ENCODE results near the gene NDUFAF2. TPM values are rescaled to one million over a fixed set of nuclear protein-coding genes. Genes with fewer than 3 reads are reported as not detected.

NDUFAF2 gene
- total RNA-seq, 3 donors from 2014 or later (not counting 1 experiment from before 2014, with no cell fraction given) = 5.6 to 7.6 (median 7.0) TPM

DNA sequence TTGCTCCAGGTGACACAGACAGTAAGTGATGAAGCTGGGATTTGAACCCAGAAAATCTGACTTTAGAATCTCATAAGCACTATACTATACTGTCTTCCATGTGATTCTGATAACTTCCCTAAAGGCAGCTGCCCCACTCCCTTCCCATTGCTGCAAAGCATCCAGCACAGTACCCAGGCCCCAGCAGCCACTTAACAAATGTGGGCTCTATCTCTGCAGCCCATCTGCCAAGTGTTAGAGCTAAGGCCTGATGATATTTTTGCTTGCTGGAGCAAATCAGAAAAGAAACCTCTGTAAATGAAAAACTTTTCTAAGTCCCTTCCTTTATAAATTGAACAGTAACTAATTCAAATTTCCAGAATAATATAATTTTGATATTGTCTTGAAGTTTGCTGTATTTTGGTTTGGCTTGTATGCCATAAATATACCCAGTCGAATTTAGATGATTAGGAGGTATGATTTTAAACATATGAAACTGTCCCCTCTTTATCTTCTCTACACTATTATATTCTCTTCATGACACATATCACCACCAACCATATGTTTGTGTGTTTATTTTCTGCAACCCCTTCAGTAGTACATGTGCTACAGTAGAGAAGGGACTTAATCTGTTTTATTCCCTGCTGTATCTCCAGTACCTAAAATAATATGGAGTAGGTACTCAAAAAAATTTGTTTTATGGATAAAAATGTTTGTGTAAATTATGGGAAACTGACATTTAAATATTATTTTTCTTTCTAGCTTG lies 153.4 kb downstream of the NDUFAF2 start:
- Histone ChIP-seq H3K27ac (ENCODE audit: low read length) (no peak overlapping the region), H3K9me3 (ENCODE audit: control insufficient read depth, insufficient read depth, low read length) (no peaks in the 10 kb centered on the region), H3K36me3 (ENCODE audit: control insufficient read depth, insufficient read depth, low read length) (no peaks in the 10 kb centered on the region), H3K4me1 (ENCODE audit: control insufficient read depth, insufficient read depth, low read length) (no peaks in the 10 kb centered on the region), H3K4me3 (ENCODE audit: low read length) (no peak overlapping the region), H3K27me3 (ENCODE audit: control insufficient read depth, insufficient read depth, low read length) (no peaks in the 10 kb centered on the region)
- Mint-ChIP-seq H3K4me1 (no peaks in the 10 kb centered on the region), H3K27ac (no peak overlapping the region), H3K4me3 (no peak overlapping the region), H3K36me3 (no peaks in the 10 kb centered on the region), H3K27me3 (ENCODE audit: low read depth in 2 of 2) (no peaks in the 10 kb centered on the region), H3K9me3 (no peaks in the 10 kb centered on the region)
- intact Hi-C loops (cut with micrococcal nuclease) = no loop called here
- TF ChIP-seq CTCF (IDR thresholded peaks at IDR 0.05) = no peak
- ATAC-seq (no peak), DNase-seq (no peak)
- no CpG with 5 or more reads among the region's 1 CpG for WGBS (ENCODE audit: insufficient coverage)

DNA sequence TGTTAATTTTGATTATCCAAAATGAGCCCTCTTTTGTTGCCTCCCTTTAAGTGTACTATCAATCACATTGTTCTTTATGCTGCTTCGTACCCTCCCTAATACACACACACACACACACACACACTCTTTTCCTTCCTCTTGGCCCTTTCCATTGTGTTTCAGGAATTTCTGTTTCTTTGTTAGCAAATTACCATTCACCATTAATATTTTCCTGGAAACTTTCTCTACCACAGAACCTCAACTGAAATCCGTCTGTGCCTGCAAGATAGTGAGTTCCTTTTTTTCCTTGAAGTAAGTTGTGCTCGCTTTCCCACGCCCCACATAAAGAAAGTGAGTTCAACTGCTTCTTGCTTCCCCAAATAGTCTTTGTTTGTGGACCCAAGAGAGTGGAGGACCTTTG lies 155.4 kb downstream of the NDUFAF2 start:
- H3K9me3 ChIP-seq (ENCODE audit: control insufficient read depth, insufficient read depth, low read length) = no peaks in the 10 kb centered on the region
- H3K4me1 ChIP-seq (ENCODE audit: control insufficient read depth, insufficient read depth, low read length) = no peaks in the 10 kb centered on the region
- no peak for ATAC-seq
- no peaks in the 10 kb centered on the region for H3K9me3 Mint-ChIP-seq
- H3K4me3 Mint-ChIP-seq = no peak overlapping the region
- H3K4me1 Mint-ChIP-seq = no peaks in the 10 kb centered on the region
- H3K27me3 Mint-ChIP-seq (ENCODE audit: low read depth in 2 of 2) = no peaks in the 10 kb centered on the region
- H3K27ac Mint-ChIP-seq = no peak overlapping the region
- H3K27me3 ChIP-seq (ENCODE audit: control insufficient read depth, insufficient read depth, low read length) = no peaks in the 10 kb centered on the region
- H3K36me3 ChIP-seq (ENCODE audit: control insufficient read depth, insufficient read depth, low read length) = no peaks in the 10 kb centered on the region
- intact Hi-C loops (cut with micrococcal nuclease) = no loop called here
- no peak overlapping the region for H3K27ac ChIP-seq (ENCODE audit: low read length)
- no peak for DNase-seq
- TF ChIP-seq CTCF (IDR thresholded peaks at IDR 0.05) = no peak
- WGBS (ENCODE audit: insufficient coverage) = 78% methylated on average over 4 of the region's 4 CpGs
- H3K4me3 ChIP-seq (ENCODE audit: low read length) = no peak overlapping the region
- no peaks in the 10 kb centered on the region for H3K36me3 Mint-ChIP-seq

- Histone ChIP-seq H3K27ac (ENCODE audit: low read length) (no peak overlapping the region), H3K36me3 (ENCODE audit: control insufficient read depth, insufficient read depth, low read length) (no peaks in the 10 kb centered on the region), H3K9me3 (ENCODE audit: control insufficient read depth, insufficient read depth, low read length) (peaks cover 4% of the 10 kb centered on the region), H3K27me3 (ENCODE audit: control insufficient read depth, insufficient read depth, low read length) (no peaks in the 10 kb centered on the region), H3K4me3 (ENCODE audit: low read length) (no peak overlapping the region), H3K4me1 (ENCODE audit: control insufficient read depth, insufficient read depth, low read length) (no peaks in the 10 kb centered on the region)
- Mint-ChIP-seq H3K4me1 (no peaks in the 10 kb centered on the region), H3K9me3 (peaks cover 2 to 6% of the 10 kb centered on the region in 2 donors), H3K27me3 (ENCODE audit: low read depth in 2 of 2) (no peaks in the 10 kb centered on the region), H3K4me3 (no peak overlapping the region), H3K36me3 (peaks cover 15% of the 10 kb centered on the region), H3K27ac (no peak overlapping the region)
- intact Hi-C loops (cut with micrococcal nuclease) = no loop called here
- no peak for TF ChIP-seq CTCF (IDR thresholded peaks at IDR 0.05)
- DNase-seq = no peak
- 96% methylated on average over 1 of the region's 1 CpG for WGBS (ENCODE audit: insufficient coverage)
- ATAC-seq = no peak
These were observed 169.4 kb downstream of the NDUFAF2 start for GRCh38 chr5:61114441-61114840.

GRCh38 chr5:61115968-61116367 lies 171.0 kb downstream of the NDUFAF2 start:
- intact Hi-C loops (cut with micrococcal nuclease) = no loop called here
- no peak for TF ChIP-seq CTCF (IDR thresholded peaks at IDR 0.05)
- Histone ChIP-seq H3K27me3 (ENCODE audit: control insufficient read depth, insufficient read depth, low read length) (no peaks in the 10 kb centered on the region), H3K9me3 (ENCODE audit: control insufficient read depth, insufficient read depth, low read length) (peaks cover 4% of the 10 kb centered on the region), H3K27ac (ENCODE audit: low read length) (no peak overlapping the region), H3K4me1 (ENCODE audit: control insufficient read depth, insufficient read depth, low read length) (no peaks in the 10 kb centered on the region), H3K4me3 (ENCODE audit: low read length) (no peak overlapping the region), H3K36me3 (ENCODE audit: control insufficient read depth, insufficient read depth, low read length) (no peaks in the 10 kb centered on the region)
- H3K4me1 Mint-ChIP-seq = no peaks in the 10 kb centered on the region
- no peaks in the 10 kb centered on the region for H3K27me3 Mint-ChIP-seq (ENCODE audit: low read depth in 2 of 2)
- no peak overlapping the region for H3K4me3 Mint-ChIP-seq
- H3K9me3 Mint-ChIP-seq = peaks cover 2 to 6% of the 10 kb centered on the region in 2 donors
- DNase-seq (no peak), ATAC-seq (no peak)
- peaks cover 15% of the 10 kb centered on the region for H3K36me3 Mint-ChIP-seq
- no peak overlapping the region for H3K27ac Mint-ChIP-seq
- WGBS (ENCODE audit: insufficient coverage) = 94% methylated on average over 2 of the region's 3 CpGs

All from natural killer cell (primary cell).